Bronchus fibroblast of lung (primary cell): Measurements from ENCODE around the gene A2ML1. TPM values are rescaled to one million over a fixed set of nuclear protein-coding genes. Genes with fewer than 3 reads are reported as not detected.

Source experiments
- total RNA-seq: library from RNA; depleted of rRNA; stranded (reverse); fragments of >200 nt; gene quantifications from 2 replicates; pipeline ENCODE4 v1.2.3, GENCODE V29; 2015

Gene A2ML1
- not detected in 2 replicates for total RNA-seq

GRCh38 chr12:8822298-8822697 lies at the start of gene A2ML1:
A2ML1 (plus strand) TSS chr12:8822621; CDS start chr12:8822652, 31 bp downstream.

DNA sequence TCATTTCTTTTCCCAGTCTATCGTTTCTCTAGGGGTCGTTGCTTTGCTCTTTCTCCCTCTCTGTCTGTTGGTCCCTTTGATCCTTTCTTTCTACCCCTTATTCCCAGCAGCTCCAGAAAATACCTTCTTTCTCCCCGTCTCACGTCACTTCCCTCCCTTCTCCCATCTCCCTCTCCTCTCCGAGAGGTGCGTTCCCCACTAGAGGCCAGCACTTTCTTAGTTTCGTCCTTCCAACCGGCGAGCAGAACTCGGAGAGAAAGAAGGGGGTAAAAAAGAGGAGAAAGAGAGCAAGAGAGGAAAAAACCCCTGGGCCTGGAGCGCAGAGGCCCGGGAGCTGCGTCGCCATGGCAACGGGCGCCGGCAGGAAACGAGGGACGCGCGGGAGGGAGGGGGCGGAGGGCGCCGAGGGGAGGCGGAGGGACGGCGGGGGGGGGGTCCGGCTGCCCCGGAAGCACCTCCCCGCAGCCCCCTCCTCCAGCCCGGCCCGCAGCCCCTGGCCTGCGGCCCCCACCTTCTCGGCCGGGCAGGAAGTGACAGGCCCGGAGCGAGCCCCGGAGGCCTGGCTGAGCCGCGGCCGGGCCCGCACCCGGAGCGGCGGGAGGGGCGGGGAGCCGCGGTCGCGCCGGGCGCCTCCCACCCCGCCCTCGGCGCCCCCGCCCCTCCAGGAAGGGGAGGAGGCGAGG lies 91.8 kb downstream of the A2ML1 start, which contains the start of gene PHC1:
Gene PHC1 (plus strand): TSS at position 477 of the 683 bp plus-strand sequence. CDS start 3,169 bp downstream, outside the sequence.

Other genes starting within 250 kb of the A2ML1 start
- not detected in 2 replicates for gene AICDA, start 209.8 kb upstream of the A2ML1 start, total RNA-seq
- gene MFAP5, start 159.8 kb upstream of the A2ML1 start, total RNA-seq = 0.67 and 1.8 TPM in 2 replicates
- 6.4 and 7.9 TPM in 2 replicates for gene RIMKLB, start 124.6 kb upstream of the A2ML1 start, total RNA-seq
- 24.0 and 25.1 TPM in 2 replicates for gene PHC1, start 91.9 kb downstream of the A2ML1 start, total RNA-seq
- 76.0 and 76.3 TPM in 2 replicates for gene M6PR, start 127.0 kb downstream of the A2ML1 start, total RNA-seq
- 0.45 and 1.7 TPM in 2 replicates for gene KLRG1, start 166.9 kb downstream of the A2ML1 start, total RNA-seq